ENCODE measurements around the gene LRMDA.

Gene LRMDA

DNA sequence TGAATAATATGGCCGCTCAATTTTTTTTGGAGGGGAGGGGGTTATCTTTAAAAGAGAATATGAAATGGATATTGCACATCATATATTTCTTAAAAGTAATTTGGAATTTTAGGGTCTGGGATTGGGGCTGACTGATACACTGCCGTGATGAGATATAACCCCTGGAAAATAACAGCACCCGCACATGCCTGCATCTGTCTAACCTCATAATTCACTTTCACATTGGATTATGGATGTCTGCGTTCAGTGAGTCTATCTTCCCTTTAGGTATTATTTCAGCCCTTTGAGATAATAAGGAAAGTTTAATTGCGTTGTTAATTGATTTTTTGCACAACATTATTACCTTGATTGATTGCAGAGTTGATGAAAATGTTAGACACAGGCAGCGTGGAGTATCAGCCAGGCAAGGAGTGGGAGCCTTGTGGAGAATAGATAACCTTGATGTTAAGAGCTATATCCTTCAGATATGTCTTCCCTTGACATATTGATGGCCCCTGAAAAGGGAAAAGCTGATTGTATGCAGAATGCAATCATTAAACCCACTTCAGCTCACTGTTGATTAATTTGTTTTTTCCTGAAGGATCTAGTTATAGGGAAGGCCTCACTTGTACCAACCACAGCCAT is 1111.0 kb downstream of the LRMDA start:
- TF ChIP-seq, protein P1, sequence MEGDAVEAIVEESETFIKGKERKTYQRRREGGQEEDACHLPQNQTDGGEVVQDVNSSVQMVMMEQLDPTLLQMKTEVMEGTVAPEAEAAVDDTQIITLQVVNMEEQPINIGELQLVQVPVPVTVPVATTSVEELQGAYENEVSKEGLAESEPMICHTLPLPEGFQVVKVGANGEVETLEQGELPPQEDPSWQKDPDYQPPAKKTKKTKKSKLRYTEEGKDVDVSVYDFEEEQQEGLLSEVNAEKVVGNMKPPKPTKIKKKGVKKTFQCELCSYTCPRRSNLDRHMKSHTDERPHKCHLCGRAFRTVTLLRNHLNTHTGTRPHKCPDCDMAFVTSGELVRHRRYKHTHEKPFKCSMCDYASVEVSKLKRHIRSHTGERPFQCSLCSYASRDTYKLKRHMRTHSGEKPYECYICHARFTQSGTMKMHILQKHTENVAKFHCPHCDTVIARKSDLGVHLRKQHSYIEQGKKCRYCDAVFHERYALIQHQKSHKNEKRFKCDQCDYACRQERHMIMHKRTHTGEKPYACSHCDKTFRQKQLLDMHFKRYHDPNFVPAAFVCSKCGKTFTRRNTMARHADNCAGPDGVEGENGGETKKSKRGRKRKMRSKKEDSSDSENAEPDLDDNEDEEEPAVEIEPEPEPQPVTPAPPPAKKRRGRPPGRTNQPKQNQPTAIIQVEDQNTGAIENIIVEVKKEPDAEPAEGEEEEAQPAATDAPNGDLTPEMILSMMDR (IDR thresholded peaks at IDR 0.05; ENCODE audit: low read depth, low read length), result no peak
- in situ Hi-C loops (cut with HindIII; ENCODE audit: low sequenced_read_pairs), result no loop called here
- DNase-seq (ENCODE audit: low read depth, low spot score), result no peak
- H3K4me3 ChIP-seq (ENCODE audit: low read depth, low read length), result no peak overlapping the region

DNA sequence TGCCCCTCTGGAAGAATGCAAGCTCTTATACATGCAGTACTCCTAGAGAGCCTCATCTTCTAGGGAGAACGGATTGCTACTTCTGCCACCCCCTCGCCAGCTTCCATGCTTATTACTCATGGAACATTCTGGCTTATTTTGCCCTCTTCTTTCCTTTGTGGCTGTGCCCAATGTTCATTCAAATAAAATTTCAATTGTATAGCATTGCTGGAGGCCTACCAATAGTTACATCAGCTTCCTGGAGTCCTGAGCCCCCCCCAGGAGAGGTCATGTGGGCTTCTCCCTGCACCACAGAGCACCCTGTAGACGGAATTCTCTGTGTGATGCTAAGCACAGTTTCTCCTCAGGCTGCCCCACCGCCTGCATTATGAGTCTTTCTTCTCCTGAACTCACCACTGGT is 1112.2 kb downstream of the LRMDA start:
- in situ Hi-C loops (cut with HindIII; ENCODE audit: low sequenced_read_pairs), result no loop called here
- DNase-seq (ENCODE audit: low read depth, low spot score), result peak; percentile 80
- no peak overlapping the region for H3K4me3 ChIP-seq (ENCODE audit: low read depth, low read length)
- TF ChIP-seq, protein P1 (IDR thresholded peaks at IDR 0.05; ENCODE audit: low read depth, low read length), result no peak

DNA sequence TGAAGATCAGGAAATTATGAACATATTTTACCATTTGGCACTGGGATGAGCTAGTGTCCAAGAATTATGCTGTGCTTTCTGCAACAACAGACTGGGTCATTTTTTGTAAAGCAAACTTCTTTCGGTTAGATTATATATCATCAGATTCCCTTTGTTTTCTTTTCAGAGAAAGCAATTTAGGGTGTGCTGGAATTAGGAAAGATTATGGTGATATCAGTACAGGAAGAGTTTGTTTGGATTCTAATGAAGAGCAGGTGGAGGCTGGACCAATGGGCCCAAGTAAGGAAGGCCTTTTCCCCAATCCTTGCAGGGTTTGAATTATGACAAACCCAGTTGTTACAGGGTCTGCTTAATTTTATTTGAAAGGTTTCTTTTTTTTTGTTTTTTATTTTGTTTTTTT is 1113.4 kb downstream of the LRMDA start:
- in situ Hi-C loops (cut with HindIII; ENCODE audit: low sequenced_read_pairs), result no loop called here
- no peak overlapping the region for H3K4me3 ChIP-seq (ENCODE audit: low read depth, low read length)
- DNase-seq (ENCODE audit: low read depth, low spot score), result no peak
- TF ChIP-seq, protein P1 (IDR thresholded peaks at IDR 0.05; ENCODE audit: low read depth, low read length), result no peak

DNA sequence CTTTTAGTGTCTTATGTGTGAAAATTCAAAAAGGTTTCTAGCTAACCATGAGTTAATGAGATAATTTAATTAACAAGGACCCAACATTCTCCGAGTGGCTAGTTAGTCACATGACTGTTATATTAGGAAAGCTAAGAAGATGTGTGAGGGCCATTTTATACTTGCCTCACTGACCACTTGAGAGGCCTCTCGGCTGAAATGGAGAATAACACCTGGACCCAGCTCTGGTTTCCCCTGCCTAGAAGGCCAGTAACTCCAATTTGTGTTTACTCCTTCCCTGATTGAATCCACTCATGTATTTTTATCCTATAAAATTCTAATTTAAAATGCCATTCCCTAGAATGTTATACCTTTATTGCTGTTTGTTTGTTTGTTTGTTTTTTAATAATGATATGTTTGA is 1115.0 kb downstream of the LRMDA start:
- no peak for DNase-seq (ENCODE audit: low read depth, low spot score)
- TF ChIP-seq, protein P1 (IDR thresholded peaks at IDR 0.05; ENCODE audit: low read depth, low read length), result no peak
- in situ Hi-C loops (cut with HindIII; ENCODE audit: low sequenced_read_pairs), result no loop called here

DNA sequence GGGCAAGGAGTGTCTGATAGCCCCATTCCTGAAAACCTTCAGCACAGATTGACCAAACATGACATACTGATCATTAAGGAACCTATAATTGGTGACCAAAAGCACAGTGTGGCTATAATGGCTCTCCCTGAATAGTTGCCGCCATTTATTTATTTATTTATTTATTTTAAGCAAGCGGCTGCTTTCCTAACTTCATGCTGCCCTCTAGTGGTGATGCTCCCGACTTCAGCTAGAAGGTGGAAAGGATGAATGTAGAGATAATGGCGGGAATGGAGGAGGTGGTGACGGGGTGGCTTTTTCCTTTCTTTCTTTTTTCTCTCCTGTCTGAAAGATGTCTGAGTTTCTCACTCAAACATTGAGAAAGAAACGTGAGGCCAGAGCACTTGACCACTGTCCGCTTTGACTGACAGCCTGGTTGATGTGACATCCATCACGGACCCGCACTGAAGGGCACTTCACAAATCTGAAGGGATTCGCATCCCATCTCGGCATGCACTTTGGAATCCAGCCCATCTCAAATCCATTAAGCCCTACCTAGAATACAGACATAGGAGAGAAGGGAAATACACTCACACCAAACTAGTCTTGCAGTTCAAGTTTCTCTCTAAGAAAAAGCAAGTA is 1116.0 kb downstream of the LRMDA start:
- in situ Hi-C loops (cut with HindIII; ENCODE audit: low sequenced_read_pairs), result no loop called here
- DNase-seq (ENCODE audit: low read depth, low spot score), result peak; percentile 80
- H3K4me3 ChIP-seq (ENCODE audit: low read depth, low read length), result no peak overlapping the region
- TF ChIP-seq, protein P1 (IDR thresholded peaks at IDR 0.05; ENCODE audit: low read depth, low read length), result peak; percentile 77

More for the DNA sequence above, 1115.0 kb downstream of the LRMDA start:
- H3K4me3 ChIP-seq (ENCODE audit: low read depth, low read length), result no peak overlapping the region

DNA sequence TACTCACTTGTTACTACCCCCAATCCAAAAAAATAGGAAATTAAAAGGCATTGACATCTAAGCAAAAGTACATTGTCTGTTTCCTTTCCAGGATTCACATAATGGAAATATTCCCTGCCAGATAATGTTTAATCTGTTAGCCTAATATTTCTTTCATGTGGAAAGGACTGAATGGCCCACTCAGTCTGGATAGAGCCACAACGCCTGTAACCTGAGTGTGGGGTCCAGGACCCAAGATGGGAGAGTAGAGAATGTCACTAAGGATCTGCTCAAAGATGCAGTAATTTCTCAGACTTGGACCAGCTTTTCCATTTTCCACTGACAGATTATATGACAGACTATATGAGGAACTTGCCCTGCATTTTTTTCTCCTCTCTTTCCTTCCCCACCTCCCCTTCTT is 1117.3 kb downstream of the LRMDA start:
- TF ChIP-seq, protein P1 (IDR thresholded peaks at IDR 0.05; ENCODE audit: low read depth, low read length), result no peak
- no peak overlapping the region for H3K4me3 ChIP-seq (ENCODE audit: low read depth, low read length)
- in situ Hi-C loops (cut with HindIII; ENCODE audit: low sequenced_read_pairs), result no loop called here
- no peak for DNase-seq (ENCODE audit: low read depth, low spot score)

Data from astrocyte of the spinal cord (primary cell).